Thyroid gland (tissue), 4 donors: ENCODE results near the gene VPS11.

Experiments used
- CTCF ChIP-seq, 6 experiments: fragments of 200-600 bp in 3 of 6; fragments of 450-650 bp in 3 of 6; sonication (generic) in 3 of 6; IDR thresholded peaks; one replicate each; pipeline ENCODE4 v1.5.1; 2016 to 2019; ENCODE audit warnings: antibody characterized with exemption in 6 of 6, mild to moderate bottlenecking in 2 of 6, inconsistent platforms in 1 of 6, moderate library complexity in 1 of 6
- POLR2A ChIP-seq, 2 donors: fragments of 450-650 bp; IDR thresholded peaks; one replicate each; pipeline ENCODE4 v1.6.1; 2017; ENCODE audit warnings: antibody characterized with exemption in 2 of 2, mild to moderate bottlenecking in 2 of 2, moderate library complexity in 1 of 2

- no peak for TF ChIP-seq CTCF (IDR thresholded peaks at IDR 0.05)
- TF ChIP-seq POLR2A (IDR thresholded peaks at IDR 0.05) = no peak
Measured at GRCh38 chr11:119115484-119116234, 48.0 kb downstream of the VPS11 start.
